ENCODE results near the gene AHSG. TPM values are rescaled to one million over a fixed set of nuclear protein-coding genes. Genes with fewer than 3 reads are reported as not detected.

AHSG gene
- total RNA-seq, 4 donors from 2014 or later, result 0.36 TPM; not detected in 3

DNA sequence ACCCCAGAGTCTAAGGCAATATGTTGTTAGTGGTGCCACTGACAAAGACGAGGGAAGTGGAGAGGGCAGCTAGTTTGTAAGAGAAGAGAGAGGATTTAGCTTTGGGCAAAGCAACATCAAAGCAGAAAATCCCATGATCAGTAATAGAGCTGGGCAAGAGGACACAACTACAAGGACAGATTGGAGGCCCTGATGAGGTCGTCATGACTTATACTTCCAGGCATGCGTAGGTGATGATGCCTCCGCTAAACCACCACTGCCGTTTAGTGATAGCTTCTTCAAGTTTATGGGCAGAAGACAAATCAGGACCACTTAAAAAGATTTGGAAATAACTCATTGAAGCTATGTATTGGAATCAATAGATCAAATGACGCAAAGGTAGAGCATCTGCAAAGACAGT lies 55.6 kb downstream of the AHSG start:
- 65 to 70% methylated on average over 6 of the region's 6 CpGs for WGBS, 2 donors
- intact Hi-C loops (cut with DNase I; ENCODE audit: low total_unique reads), result no loop called here
- TF ChIP-seq, protein P1, sequence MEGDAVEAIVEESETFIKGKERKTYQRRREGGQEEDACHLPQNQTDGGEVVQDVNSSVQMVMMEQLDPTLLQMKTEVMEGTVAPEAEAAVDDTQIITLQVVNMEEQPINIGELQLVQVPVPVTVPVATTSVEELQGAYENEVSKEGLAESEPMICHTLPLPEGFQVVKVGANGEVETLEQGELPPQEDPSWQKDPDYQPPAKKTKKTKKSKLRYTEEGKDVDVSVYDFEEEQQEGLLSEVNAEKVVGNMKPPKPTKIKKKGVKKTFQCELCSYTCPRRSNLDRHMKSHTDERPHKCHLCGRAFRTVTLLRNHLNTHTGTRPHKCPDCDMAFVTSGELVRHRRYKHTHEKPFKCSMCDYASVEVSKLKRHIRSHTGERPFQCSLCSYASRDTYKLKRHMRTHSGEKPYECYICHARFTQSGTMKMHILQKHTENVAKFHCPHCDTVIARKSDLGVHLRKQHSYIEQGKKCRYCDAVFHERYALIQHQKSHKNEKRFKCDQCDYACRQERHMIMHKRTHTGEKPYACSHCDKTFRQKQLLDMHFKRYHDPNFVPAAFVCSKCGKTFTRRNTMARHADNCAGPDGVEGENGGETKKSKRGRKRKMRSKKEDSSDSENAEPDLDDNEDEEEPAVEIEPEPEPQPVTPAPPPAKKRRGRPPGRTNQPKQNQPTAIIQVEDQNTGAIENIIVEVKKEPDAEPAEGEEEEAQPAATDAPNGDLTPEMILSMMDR (IDR thresholded peaks at IDR 0.05), result no peak
- TF ChIP-seq POLR2A (IDR thresholded peaks at IDR 0.05), result no peak
- DNase-seq (ENCODE audit: low spot score in 2 of 2), result no peak
- no peak overlapping the region for H3K4me3 ChIP-seq (ENCODE audit: low read depth, poor library complexity, severe bottlenecking)

DNA sequence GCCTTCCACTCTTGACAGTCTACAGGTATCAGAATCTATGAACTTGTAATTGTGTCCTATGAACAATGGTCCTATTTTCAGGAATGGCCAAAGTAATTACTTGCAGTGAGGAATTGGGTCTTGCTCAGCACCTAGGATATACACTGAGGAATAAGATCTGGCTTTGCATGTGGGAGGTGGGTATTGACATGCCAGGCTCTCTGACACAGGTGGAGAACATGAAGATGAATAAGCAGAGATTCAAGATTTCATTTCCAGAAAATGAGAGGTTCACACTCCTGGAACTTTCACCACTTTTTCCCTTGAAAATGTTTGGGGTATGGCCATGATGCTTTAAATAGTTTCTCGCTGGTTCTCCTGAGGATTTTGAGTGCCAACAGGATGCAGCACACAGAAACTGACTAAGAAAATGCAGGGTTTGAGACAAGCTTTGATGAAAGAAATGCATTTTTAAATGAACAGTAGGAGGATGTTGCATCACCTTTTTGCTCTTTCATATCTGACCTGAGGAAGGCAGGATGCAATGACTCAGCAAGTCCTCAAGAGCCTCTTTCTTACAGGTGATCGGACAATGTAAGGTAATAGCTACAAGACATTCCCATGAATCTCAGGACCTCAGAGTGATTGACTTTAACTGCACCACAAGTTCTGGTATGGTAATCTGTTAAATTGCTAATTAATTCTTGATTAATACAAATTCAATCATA lies 56.7 kb downstream of the AHSG start:
- intact Hi-C loops (cut with DNase I; ENCODE audit: low total_unique reads), result no loop called here
- DNase-seq (ENCODE audit: low spot score in 2 of 2), result no peak
- no peak overlapping the region for H3K4me3 ChIP-seq (ENCODE audit: low read depth, poor library complexity, severe bottlenecking)
- no peak for TF ChIP-seq POLR2A (IDR thresholded peaks at IDR 0.05)
- 77 to 86% methylated on average over 2 of the region's 2 CpGs for WGBS, 2 donors

DNA sequence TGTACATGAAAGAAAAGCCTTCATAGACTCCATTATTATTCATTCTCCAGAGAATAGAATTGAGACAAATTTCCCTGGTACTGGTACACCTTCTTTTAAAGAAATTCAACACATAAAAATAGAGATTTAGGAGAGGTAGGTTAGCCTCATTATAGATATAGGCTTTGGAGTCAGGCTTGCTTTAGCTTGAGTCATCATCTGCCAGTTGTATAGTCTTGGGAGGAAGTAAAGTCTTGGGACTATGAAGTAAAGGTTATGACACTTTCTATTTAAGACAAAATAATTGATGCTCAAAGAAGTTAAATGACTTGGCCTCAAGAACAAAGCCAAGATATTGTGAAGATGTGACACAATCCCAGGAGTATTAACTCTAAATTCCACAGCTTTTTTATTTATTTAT lies 57.3 kb downstream of the AHSG start:
- intact Hi-C loops (cut with DNase I; ENCODE audit: low total_unique reads), result no loop called here
- TF ChIP-seq, protein P1 (IDR thresholded peaks at IDR 0.05), result no peak
- DNase-seq (ENCODE audit: low spot score in 2 of 2), result no peak
- no peak overlapping the region for H3K4me3 ChIP-seq (ENCODE audit: low read depth, poor library complexity, severe bottlenecking)

Other genes with a start within 250 kb of the AHSG start
- 1 to 10 TPM in 2 of 4 donors, under 1 TPM in 2; 0.42 to 2.3 (median 1.3) TPM for gene CRYGS, start 68.7 kb upstream of the AHSG start, total RNA-seq
- 10 to 100 TPM in 3 of 4 donors, 1 to 10 TPM in 1; 9.7 to 17.7 (median 14.6) TPM for gene TBCCD1, start 45.7 kb upstream of the AHSG start, total RNA-seq
- gene DNAJB11, start 42.3 kb upstream of the AHSG start, total RNA-seq, result 10 to 100 TPM; 24.7 to 32.1 (median 26.4) TPM
- 10 to 100 TPM in 2 of 4 donors, 1 to 10 TPM in 2; 4.0 to 13.5 (median 9.3) TPM for gene FETUB, start 27.3 kb downstream of the AHSG start, total RNA-seq
- gene HRG, start 53.0 kb downstream of the AHSG start, total RNA-seq, result under 1 TPM in 2 of 4 donors, not detected in 2; 0.10 to 0.34 TPM
- not detected for gene KNG1, start 104.3 kb downstream of the AHSG start, total RNA-seq
- gene EIF4A2, start 170.5 kb downstream of the AHSG start, total RNA-seq, result 100 to 1,000 TPM; 224 to 547 (median 310) TPM
- gene RFC4, start 193.4 kb downstream of the AHSG start, total RNA-seq, result 10 to 100 TPM in 2 of 4 donors, 1 to 10 TPM in 2; 6.3 to 14.0 (median 10.5) TPM
- 10 to 100 TPM in 2 of 4 donors, 1 to 10 TPM in 2; 1.1 to 15.6 (median 7.7) TPM for gene ADIPOQ, start 229.7 kb downstream of the AHSG start, total RNA-seq